Measurements from ENCODE around the gene FOXG1.

GRCh38 chr14:28755198-28755815 lies 11.3 kb upstream of the FOXG1 start:
- TF ChIP-seq CTCF (IDR thresholded peaks at IDR 0.05) (no peak), POLR2A (IDR thresholded peaks at IDR 0.05) (no peak)
